MG63 (cell line): ENCODE data around the gene CNTN6. TPM values are rescaled to one million over a fixed set of nuclear protein-coding genes. Genes with fewer than 3 reads are reported as not detected.
A peak's percentile ranks its signal among the peaks of the same experiment; 100 is the strongest.

Experiments used
- DNase-seq: peaks from one replicate; pipeline ENCODE4 v3.0.0-alpha.2; 2020
- H3K27me3 ChIP-seq: fragments of 250-450 bp; sonication (Bioruptor Pico); 2 replicates; pipeline ENCODE4 v1.5.1; 2020; ENCODE audit warnings: mild to moderate bottlenecking, moderate library complexity
- H3K36me3 ChIP-seq: fragments of 250-450 bp; sonication (Bioruptor Pico); 2 replicates; pipeline ENCODE4 v1.5.1; 2020; ENCODE audit warnings: mild to moderate bottlenecking, moderate library complexity
- H3K4me3 ChIP-seq: fragments of 250-450 bp; sonication (Bioruptor Pico); 2 replicates; pipeline ENCODE4 v1.5.1; 2020; ENCODE audit warnings: mild to moderate bottlenecking, moderate library complexity
- H3K9me3 ChIP-seq: fragments of 250-450 bp; sonication (Bioruptor Pico); 2 replicates; pipeline ENCODE4 v1.5.1; 2020; ENCODE audit warnings: mild to moderate bottlenecking, moderate library complexity
- total RNA-seq: library from RNA; depleted of rRNA; stranded (reverse); fragments of >200 nt; shearing (Covaris generic); gene quantifications from 2 replicates; pipeline ENCODE4 v1.2.3, GENCODE V29; 2014; ENCODE audit warnings: low replicate concordance

The CNTN6 gene
- total RNA-seq, 1 experiment from 2014 or later, result not detected

DNA sequence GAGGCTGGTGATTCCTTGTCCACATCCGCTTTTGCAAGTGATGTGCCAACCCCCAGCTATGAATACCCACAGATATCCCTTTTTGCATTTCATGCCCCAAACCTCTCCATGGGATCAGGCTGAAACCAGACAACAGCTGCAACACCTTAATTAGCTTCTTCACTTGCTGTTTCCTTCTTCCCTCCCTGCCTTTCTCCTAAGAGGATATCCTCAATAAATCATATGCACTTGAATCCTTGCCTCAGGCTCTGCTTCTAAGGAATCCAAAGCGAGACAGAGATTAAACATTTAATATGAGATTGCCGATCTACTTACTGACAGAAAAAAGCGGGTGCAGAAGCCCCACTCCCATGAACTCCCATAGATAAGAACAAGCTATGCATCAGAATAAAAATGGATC is 138.1 kb downstream of the CNTN6 start:
- Histone ChIP-seq H3K36me3 (no peaks in the 10 kb centered on the region), H3K27me3 (no peaks in the 10 kb centered on the region), H3K4me3 (no peak overlapping the region), H3K9me3 (no peaks in the 10 kb centered on the region)
- DNase-seq, result no peak

DNA sequence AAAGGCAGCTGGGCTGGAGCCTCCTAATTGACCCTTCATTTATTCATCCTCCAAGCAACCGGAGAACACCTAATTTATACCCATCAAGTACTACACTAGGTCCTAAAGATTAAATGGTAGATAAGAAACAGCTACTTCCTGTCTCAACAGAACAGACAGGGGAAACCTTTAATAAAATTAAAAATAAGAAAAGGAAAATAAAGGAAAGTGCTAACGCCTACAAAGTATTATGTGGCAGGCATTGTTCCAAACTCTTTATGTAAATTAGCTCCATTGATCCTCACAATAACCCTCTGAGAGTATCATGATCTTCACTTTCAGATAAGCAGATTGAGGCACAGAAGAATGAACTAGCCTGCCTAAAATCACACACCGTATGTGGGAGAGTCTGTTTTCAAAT is 139.5 kb downstream of the CNTN6 start:
- Histone ChIP-seq H3K9me3 (no peaks in the 10 kb centered on the region), H3K36me3 (no peaks in the 10 kb centered on the region), H3K4me3 (no peak overlapping the region), H3K27me3 (no peaks in the 10 kb centered on the region)
- DNase-seq, result no peak

DNA sequence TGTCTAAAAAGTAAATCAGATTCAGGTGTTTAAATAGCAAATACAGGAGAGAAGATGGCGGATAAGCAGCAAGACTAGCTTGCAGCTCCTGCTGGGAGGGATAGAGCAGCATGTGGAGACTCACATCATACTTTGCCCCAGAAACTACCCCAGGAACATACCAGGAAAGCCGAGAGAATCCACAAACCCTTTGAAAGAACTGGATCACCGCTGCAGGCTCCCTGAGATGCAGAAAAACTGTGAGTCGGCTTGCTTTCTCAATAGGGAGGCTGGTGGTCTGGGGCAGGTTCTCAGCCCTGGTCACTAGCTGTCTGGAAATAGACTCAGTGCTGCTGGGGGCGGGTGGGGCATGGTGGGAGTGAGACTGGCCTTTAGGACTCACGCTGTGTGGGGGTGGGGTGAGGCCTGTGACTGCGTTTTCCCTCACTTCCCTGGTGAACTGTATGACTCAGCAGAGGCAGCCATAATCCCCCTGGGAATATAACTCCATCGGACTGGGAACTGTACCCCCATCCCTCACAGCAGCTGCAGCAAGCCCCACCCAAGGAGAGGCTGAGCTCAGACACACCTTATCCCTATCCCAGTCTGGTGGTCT is 142.8 kb downstream of the CNTN6 start:
- no peak overlapping the region for H3K4me3 ChIP-seq
- DNase-seq, result no peak
- no peaks in the 10 kb centered on the region for H3K9me3 ChIP-seq
- H3K36me3 ChIP-seq, result no peaks in the 10 kb centered on the region
- no peaks in the 10 kb centered on the region for H3K27me3 ChIP-seq

DNA sequence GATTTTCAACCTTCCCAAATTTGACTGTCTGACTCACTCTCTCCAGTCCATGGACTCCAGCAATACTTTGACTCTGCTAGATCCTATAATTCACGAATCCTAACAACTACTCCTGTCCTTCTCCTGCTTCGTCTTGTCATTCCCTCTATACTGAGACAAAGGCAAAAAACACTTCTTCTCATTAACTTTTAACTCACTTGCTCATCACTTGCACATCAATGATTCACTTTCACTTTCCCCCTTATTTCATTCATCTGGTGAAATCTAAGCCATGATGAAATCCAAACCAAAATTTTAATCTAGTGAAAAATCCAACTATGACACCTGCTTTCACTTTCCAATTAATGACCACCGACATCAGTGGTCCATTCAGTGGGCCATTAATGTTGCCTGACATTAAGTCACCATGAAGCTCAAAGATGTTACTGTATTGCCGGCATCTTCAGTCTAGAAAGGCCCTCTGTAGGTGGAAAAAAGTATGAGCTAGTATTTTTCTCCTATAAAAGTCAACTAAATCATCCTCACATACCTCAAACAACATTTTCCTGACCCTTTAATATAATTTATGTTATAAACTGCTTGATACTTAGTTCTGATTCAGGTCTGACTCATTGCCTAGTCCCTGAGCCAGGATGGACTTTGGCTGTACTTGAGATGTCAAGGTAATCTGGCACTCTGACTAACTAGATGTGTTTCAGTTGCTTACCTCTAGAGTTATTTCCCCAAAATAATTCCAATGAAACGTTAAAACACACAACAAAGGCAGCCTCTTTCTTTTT is 158.6 kb downstream of the CNTN6 start:
- Histone ChIP-seq H3K4me3 (no peak overlapping the region), H3K9me3 (no peaks in the 10 kb centered on the region), H3K27me3 (no peaks in the 10 kb centered on the region), H3K36me3 (no peaks in the 10 kb centered on the region)
- peak; percentile 7 for DNase-seq

DNA sequence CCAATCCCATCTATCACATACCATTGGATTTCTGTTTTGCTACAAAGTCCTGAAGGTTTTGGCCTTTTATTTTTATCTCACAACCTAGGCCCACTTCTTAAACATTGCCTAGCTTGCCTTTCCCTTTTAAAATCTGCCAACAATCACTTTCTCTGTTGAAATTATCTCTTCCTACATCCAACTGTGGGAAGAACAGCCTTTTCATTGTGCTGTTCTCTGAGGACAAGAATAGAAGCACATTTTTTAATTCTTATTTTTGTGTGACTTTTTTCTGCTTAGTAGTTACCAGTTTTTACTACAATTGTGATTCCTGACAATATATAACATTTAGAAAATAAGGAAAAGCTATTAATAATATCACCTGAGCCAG is 159.2 kb downstream of the CNTN6 start:
- no peaks in the 10 kb centered on the region for H3K9me3 ChIP-seq
- H3K36me3 ChIP-seq, result no peaks in the 10 kb centered on the region
- H3K4me3 ChIP-seq, result no peak overlapping the region
- no peaks in the 10 kb centered on the region for H3K27me3 ChIP-seq
- DNase-seq, result no peak

DNA sequence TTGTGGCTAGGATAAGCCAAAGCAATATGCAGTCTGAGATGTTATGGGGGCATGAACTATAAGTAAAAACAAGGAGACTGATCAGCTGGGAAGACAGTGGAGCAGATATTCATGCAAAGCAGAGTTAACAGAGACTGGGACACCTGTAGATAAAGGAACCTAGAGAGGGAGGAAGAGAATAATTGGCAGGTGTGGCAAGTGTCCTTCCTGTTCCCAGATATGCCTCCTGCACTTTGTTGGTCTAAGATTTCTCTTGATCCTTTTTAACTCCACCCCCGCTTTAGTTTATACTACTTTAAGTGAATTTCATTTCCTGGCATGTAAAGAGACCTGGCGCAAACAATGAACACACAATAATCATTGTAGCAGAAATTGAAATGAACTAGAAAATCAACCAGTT is 169.4 kb downstream of the CNTN6 start:
- no peaks in the 10 kb centered on the region for H3K36me3 ChIP-seq
- no peak overlapping the region for H3K4me3 ChIP-seq
- no peaks in the 10 kb centered on the region for H3K27me3 ChIP-seq
- no peak for DNase-seq
- H3K9me3 ChIP-seq, result no peaks in the 10 kb centered on the region

DNA sequence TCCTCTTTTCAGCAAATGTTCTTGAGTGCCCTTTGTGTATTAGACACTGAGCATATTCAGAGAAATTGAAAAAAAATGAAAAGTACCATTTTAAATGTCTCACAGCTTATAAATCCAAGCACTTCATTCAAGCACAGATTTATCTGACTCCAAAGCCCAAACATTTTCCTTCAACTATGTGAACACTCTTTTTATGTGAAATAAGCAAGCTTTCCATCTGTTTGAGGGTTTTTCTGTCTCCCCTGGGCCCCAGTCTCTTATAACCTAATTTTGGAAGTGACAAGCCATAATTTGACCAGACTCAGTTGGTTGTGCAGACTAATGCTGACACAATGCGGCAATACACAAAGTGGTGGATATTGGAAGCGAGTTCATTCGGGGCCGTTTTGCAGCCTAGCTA is 170.3 kb downstream of the CNTN6 start:
- Histone ChIP-seq H3K4me3 (no peak overlapping the region), H3K36me3 (no peaks in the 10 kb centered on the region), H3K9me3 (no peaks in the 10 kb centered on the region), H3K27me3 (no peaks in the 10 kb centered on the region)
- no peak for DNase-seq

DNA sequence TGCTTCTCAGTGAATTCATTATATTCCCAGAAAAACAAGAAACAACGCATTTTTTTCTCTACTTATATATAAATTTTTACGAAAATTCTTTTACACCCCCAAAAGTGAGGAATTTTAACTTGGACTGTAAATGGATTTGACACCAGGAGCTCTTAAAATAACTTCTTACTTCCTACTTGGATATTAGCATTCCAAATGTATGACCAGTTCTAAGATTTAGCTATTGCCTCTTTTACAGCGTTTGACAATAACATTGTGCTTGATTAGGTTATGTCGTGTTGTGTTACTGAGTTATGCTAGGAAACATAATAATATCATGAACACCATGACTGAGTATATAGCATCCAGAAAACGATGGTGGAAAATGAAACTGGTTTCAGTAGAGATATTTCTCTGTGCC is 177.0 kb downstream of the CNTN6 start:
- no peak overlapping the region for H3K4me3 ChIP-seq

DNA sequence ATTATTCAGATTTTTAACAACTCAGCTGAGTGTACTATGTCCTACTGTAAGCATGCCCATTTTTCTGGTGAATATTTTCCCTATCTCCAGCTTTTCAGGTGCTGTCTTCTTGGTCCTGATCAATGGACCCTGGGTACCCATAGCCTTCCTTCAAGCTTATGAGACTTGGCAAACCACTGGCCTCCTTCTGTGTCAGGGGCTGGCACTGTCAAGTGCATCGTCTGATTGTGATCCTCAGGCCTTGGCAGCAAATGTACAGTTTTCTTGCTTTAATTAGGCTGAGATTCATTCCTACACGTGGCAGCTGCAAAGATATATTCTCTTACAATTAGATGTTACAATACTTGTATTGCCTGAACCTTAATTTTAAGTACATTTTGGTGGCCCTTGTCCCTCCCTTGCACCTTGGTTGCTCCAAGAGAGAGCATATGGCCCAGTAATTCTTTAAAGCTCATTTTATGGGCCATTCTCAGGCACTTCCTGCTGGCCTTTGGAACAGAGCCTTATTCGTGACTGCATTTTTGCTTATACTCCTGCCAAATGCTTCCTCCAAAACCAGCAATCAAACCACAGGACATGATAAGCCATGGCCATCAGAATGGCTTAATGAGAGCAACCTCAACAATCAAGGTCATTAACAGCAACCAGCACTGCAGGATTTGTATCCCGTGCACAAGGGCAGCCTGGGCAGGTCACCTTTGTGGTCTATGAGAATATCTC is 179.9 kb downstream of the CNTN6 start:
- Histone ChIP-seq H3K4me3 (no peak overlapping the region), H3K27me3 (no peaks in the 10 kb centered on the region), H3K36me3 (no peaks in the 10 kb centered on the region), H3K9me3 (no peaks in the 10 kb centered on the region)
- peak; percentile 13 for DNase-seq

More for the DNA sequence above, 177.0 kb downstream of the CNTN6 start:
- Histone ChIP-seq H3K27me3 (no peaks in the 10 kb centered on the region), H3K9me3 (no peaks in the 10 kb centered on the region), H3K36me3 (no peaks in the 10 kb centered on the region)
- DNase-seq, result no peak

DNA sequence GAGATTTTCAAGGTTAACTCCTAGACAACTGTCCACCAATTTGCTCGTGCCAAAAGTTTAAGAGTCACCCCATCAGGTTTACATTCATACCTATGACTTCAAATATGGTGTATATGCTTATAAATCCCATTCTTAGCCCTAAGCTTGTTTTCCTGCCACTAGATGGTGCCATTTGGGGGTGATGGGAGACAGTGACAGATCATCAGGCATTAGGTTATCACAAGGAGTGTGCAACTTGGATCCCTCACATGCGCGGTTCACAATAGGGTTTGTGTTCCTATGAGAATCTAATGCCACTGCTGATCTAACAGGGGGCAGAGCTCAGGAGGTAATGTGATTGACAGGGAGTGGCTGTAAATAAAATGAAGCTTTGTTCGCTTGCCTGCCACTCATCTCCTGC is 182.7 kb downstream of the CNTN6 start:
- no peak for DNase-seq
- no peak overlapping the region for H3K4me3 ChIP-seq
- no peaks in the 10 kb centered on the region for H3K9me3 ChIP-seq
- H3K27me3 ChIP-seq, result no peaks in the 10 kb centered on the region
- H3K36me3 ChIP-seq, result no peaks in the 10 kb centered on the region

DNA sequence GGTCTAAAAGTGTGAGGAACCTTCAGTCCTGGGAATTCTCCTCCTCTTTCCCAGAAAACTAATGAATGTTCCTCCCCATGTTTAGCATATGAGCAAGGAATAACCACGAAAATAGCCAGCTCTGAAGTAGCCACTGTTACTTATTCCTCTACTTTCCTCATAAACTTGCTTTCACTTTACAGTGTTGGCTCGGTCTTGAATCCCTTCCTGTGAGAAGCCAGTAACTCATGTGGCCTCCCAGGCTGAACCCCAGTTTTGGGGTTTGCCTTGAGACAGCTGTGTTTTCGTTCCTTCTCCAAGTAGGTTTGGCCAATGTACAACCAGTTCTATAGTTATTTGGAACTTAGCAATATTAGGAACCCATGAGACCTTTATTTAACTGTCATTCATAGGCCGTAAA is 195.0 kb downstream of the CNTN6 start:
- no peak for DNase-seq
- Histone ChIP-seq H3K36me3 (no peaks in the 10 kb centered on the region), H3K9me3 (no peaks in the 10 kb centered on the region), H3K4me3 (no peak overlapping the region), H3K27me3 (no peaks in the 10 kb centered on the region)

DNA sequence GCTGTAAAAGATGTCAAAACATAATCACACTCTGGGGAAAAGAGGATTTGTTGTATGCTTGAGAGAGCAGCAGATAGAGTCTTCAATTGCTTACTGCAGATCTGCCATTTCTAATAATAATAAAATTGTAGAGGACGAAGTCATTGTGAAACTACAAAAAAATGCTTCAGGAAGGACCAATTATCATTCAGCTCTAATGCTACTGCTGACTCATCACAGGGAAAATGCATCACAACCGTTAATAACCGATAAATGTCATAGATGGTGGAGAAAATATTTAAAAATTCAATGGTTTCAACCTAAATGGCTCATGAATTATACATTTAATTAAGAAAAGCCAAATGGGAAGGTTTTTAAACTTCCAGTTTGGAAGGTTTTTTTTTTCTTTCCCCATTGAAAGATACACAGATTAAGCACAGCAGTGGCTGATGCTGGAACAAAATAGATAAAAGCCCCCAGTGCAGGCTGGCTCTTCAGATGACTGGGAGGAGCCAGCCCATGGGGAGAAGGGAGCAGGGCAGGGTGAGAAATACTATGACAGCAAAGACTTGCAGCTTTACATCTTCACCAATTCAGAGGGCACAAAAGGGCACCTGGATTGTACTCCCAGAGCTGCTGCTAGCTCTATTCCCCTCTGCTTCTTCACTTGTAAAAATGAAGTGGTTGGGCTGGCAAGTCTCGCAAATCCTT is 196.1 kb downstream of the CNTN6 start:
- H3K27me3 ChIP-seq, result no peaks in the 10 kb centered on the region
- H3K4me3 ChIP-seq, result no peak overlapping the region
- no peaks in the 10 kb centered on the region for H3K9me3 ChIP-seq
- H3K36me3 ChIP-seq, result no peaks in the 10 kb centered on the region
- DNase-seq, result no peak

DNA sequence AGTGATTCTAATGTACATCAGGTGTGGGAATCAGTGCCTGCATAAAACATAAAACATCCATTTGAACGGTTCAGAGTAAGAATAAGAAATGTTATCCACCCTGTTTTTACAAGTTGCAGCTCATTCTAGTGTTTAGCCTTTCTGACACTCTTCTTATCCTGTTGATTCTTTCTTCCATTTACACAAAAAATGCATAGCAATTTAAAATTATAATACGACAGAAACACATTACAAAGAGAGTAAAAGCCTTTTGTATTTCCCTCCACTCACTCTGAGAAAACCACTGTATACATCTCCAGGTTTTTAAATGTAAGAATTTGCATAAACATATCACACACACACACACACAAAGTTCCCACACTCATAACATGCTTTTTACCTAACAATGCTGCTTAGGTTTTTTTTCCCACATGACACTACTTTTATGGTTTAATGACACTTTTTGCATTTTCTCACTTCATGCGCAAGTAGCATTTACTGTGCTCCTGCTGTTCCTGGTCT is 199.8 kb downstream of the CNTN6 start:
- Histone ChIP-seq H3K27me3 (no peaks in the 10 kb centered on the region), H3K9me3 (no peaks in the 10 kb centered on the region), H3K4me3 (no peak overlapping the region), H3K36me3 (no peaks in the 10 kb centered on the region)
- DNase-seq, result no peak

DNA sequence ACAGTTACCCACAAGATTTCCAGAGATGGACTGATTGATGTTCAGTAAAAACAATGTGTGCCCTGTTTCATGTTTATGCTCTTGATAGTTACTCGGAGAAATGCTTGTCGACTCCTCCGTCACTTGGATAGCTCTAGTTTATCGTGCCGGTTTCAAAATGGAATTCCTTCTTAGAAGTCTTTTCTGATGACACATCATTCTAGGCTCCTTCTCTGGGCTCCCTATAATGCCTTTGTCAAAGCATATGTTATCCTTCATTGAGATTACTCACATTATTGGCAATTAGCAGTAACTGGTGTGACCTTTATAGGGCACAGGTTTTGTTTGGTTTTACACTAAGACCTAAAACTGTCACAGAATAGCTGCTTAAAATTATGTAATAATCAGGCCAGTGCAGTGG is 201.8 kb downstream of the CNTN6 start:
- no peaks in the 10 kb centered on the region for H3K36me3 ChIP-seq
- no peaks in the 10 kb centered on the region for H3K9me3 ChIP-seq
- H3K4me3 ChIP-seq, result no peak overlapping the region
- DNase-seq, result no peak
- no peaks in the 10 kb centered on the region for H3K27me3 ChIP-seq

DNA sequence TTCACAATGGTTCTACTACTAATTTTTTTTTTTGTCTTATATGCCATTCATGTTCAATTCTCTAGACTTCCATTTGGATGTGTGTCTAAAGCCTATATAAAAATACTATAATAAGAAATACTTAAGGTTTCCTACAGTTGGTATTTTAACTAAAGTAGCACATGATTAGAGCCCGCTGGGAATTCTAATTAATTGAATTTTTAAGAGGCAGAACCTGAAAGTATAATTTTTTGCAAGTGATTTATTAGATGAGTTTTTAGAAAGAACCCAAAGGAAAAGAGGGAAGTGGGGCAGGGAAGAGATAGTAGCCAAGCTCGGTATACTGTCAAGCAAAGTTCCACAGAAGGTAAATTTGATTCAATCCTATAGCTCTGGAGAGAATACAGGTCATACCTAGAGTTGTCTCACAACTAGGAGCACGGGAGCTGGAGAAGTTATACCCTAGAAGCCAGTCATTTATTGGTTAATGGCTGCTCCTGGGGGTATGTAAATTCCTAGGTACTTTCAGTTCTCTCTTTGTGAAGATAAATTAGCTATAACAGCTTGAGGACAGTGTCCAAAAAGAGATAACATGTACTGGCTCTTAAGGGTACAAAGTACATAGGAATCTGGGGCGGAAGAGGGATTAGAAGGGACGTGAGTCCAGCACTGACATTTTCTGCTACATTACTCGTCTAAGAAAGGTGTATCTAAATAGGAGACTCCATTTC is 225.6 kb downstream of the CNTN6 start:
- H3K4me3 ChIP-seq, result no peak overlapping the region
- DNase-seq, result no peak

DNA sequence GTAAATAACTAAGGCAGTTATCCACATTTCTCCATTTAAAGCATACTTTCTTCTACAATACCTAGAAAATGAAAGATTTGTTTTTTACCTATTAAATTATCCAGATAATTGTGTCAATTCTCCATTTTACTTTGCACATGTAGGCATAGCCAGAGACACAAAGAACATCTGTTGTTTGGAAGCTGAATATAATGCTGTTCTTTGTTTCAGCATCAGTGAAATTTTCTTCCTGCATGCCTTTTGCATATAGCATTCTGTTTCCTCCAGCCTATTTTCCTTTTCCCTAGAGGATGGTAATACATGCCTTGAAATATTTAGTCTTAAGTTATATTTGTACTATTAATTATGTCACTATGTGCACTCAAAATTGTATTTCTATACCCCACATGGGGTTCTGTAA is 233.7 kb downstream of the CNTN6 start:
- no peak for DNase-seq
- Histone ChIP-seq H3K36me3 (no peaks in the 10 kb centered on the region), H3K9me3 (no peaks in the 10 kb centered on the region), H3K27me3 (no peaks in the 10 kb centered on the region), H3K4me3 (no peak overlapping the region)

More for the DNA sequence above, 225.6 kb downstream of the CNTN6 start:
- Histone ChIP-seq H3K36me3 (no peaks in the 10 kb centered on the region), H3K9me3 (no peaks in the 10 kb centered on the region), H3K27me3 (no peaks in the 10 kb centered on the region)

DNA sequence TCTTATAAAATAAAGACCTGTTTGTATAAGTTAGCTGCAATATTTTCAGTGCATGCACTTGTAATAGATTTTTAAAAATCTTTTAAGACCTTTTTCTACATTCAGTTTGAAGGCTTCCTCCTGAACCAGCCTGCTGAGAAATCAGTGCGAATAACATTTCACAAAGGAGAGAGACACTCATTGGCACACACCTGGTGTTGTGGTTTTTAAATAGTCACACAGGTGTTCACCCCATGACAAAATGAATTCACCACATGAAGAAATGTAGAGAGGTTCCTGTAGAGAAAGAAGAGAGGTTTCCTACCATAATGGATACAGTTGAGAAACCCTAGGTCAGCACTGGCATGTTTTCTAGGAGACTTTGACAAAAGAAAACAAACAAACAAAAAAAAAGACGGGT is 237.3 kb downstream of the CNTN6 start:
- no peaks in the 10 kb centered on the region for H3K9me3 ChIP-seq
- H3K36me3 ChIP-seq, result no peaks in the 10 kb centered on the region
- H3K27me3 ChIP-seq, result no peaks in the 10 kb centered on the region
- H3K4me3 ChIP-seq, result no peak overlapping the region
- DNase-seq, result no peak
